Stimulated activated CD8-positive, alpha-beta memory T cell treated with anti-CD3 and anti-CD28 coated beads, Interleukin-4, amount 100 ng/mL, for 1 hour (primary cell): ENCODE results near the gene CDC16.
A peak's percentile ranks its signal among the peaks of the same experiment; 100 is the strongest.
"Not testable (repeated sequence)": the region's sequence is repeated elsewhere in the genome, so short reads cannot be mapped to it uniquely, and the experiment has no call there.

ENCODE experiments used
- DNase-seq, 2 donors: peaks; one replicate each; pipeline ENCODE4 v3.0.0-alpha.2; 2020; ENCODE audit warnings: low read depth in 2 of 2, low spot score in 1 of 2

The CDC16 gene

GRCh38 chr13:114226699-114227323 is 7.9 kb upstream of the CDC16 start:
- DNase-seq, result peak; percentile 73 to 76

GRCh38 chr13:114227528-114227927 is 7.2 kb upstream of the CDC16 start:
- no peak for DNase-seq

- no peak for DNase-seq
These were observed 6.5 kb upstream of the CDC16 start for GRCh38 chr13:114228176-114228575.

GRCh38 chr13:114229506-114229905 is 5.2 kb upstream of the CDC16 start:
- no peak for DNase-seq

- DNase-seq, result no peak
These were observed 4.6 kb upstream of the CDC16 start for GRCh38 chr13:114230117-114230516.

GRCh38 chr13:114230575-114230974 is 4.1 kb upstream of the CDC16 start:
- no peak for DNase-seq

- no peak for DNase-seq
These were observed 2.8 kb upstream of the CDC16 start for GRCh38 chr13:114231886-114232285.

- no peak for DNase-seq
These were observed 442 bp upstream of the CDC16 start for GRCh38 chr13:114234266-114234644.

- no peak for DNase-seq
These were observed 1.0 kb downstream of the CDC16 start for GRCh38 chr13:114235697-114236096.

GRCh38 chr13:114236227-114236626 is 1.5 kb downstream of the CDC16 start:
- no peak for DNase-seq

- DNase-seq, result no peak
These were observed 2.9 kb downstream of the CDC16 start for GRCh38 chr13:114237415-114238112.

GRCh38 chr13:114241918-114242317 is 7.2 kb downstream of the CDC16 start:
- DNase-seq, result no peak

GRCh38 chr13:114243971-114244370 is 9.3 kb downstream of the CDC16 start:
- DNase-seq, result no peak

- DNase-seq, result no peak
These were observed 9.9 kb downstream of the CDC16 start for GRCh38 chr13:114244637-114245036.

- no peak for DNase-seq
These were observed 13.3 kb downstream of the CDC16 start for GRCh38 chr13:114248011-114248410.

- DNase-seq, result no peak
These were observed 14.4 kb downstream of the CDC16 start for GRCh38 chr13:114249077-114249476.

GRCh38 chr13:114251639-114252440 is 17.1 kb downstream of the CDC16 start:
- DNase-seq, result not testable (repeated sequence)

GRCh38 chr13:114256547-114256946 is 21.9 kb downstream of the CDC16 start:
- no peak for DNase-seq

GRCh38 chr13:114257014-114257413 is 22.3 kb downstream of the CDC16 start:
- DNase-seq, result no peak

GRCh38 chr13:114258589-114258988 is 23.9 kb downstream of the CDC16 start:
- no peak for DNase-seq

- no peak for DNase-seq
These were observed 24.7 kb downstream of the CDC16 start for GRCh38 chr13:114259374-114259773.

GRCh38 chr13:114259974-114260373 is 25.3 kb downstream of the CDC16 start:
- no peak for DNase-seq
